Caco-2 (cell line): Measurements from ENCODE around the gene LDLRAD4. TPM values are rescaled to one million over a fixed set of nuclear protein-coding genes. Genes with fewer than 3 reads are reported as not detected.

ENCODE experiments used
- BruUV-seq: library from RNA; stranded (reverse); fragments of 400-500 nt; replicated peaks from 2 replicates; lab custom pipeline; 2021; lab: Mats Ljungman, UMichigan
- CTCF ChIA-PET: fragments of 300-600 bp; sonication (Branson Sonifier 250); formaldehyde crosslinking; loops from one replicate; lab custom pipeline; 2022; ENCODE audit warnings: antibody characterized with exemption; lab: Charles Lee
- POLR2A ChIA-PET: fragments of 300-600 bp; sonication (Branson Sonifier 250); formaldehyde crosslinking; loops from one replicate; lab custom pipeline; 2022; ENCODE audit warnings: antibody characterized with exemption; lab: Charles Lee
- DNase-seq, 2 experiments: peaks; one replicate each; pipeline versions ENCODE4 v3.0.0 to v3.0.0-alpha.2; 2020 to 2022
- H3K27me3 ChIP-seq: replicated peaks from 2 replicates; pipeline ENCODE4 v1.6.0; 2011; ENCODE audit warnings: low read length; ENCODE audit not compliant: control insufficient read depth, insufficient read depth
- H3K36me3 ChIP-seq: 2 replicates; pipeline ENCODE4 v1.5.1; 2011; ENCODE audit warnings: low read length; ENCODE audit not compliant: control insufficient read depth, insufficient read depth
- H3K4me1 ChIP-seq: fragments of 250-450 bp; sonication (Bioruptor Pico); 2 replicates; pipeline ENCODE4 v1.5.1; 2020; ENCODE audit warnings: mild to moderate bottlenecking
- H3K4me3 ChIP-seq: 2 replicates; pipeline ENCODE4 v1.5.1; 2011; ENCODE audit warnings: low read depth, mild to moderate bottlenecking, control low read depth, low read length
- H3K9me3 ChIP-seq: fragments of 250-450 bp; sonication (Bioruptor Pico); 2 replicates; pipeline ENCODE4 v1.5.1; 2020; ENCODE audit warnings: mild to moderate bottlenecking, moderate library complexity
- H3K27ac Mint-ChIP-seq: one replicate; pipeline ENCODE4 v1.8.0; 2022; ENCODE audit warnings: mixed read lengths; ENCODE audit not compliant: unreplicated experiment
- H3K27me3 Mint-ChIP-seq: one replicate; pipeline ENCODE4 v1.8.0; 2022; ENCODE audit warnings: mixed read lengths; ENCODE audit not compliant: insufficient read depth, unreplicated experiment
- H3K36me3 Mint-ChIP-seq: one replicate; pipeline ENCODE4 v1.8.0; 2022; ENCODE audit warnings: mild to moderate bottlenecking, mixed read lengths; ENCODE audit not compliant: insufficient read depth, unreplicated experiment
- H3K4me1 Mint-ChIP-seq: one replicate; pipeline ENCODE4 v1.8.0; 2022; ENCODE audit warnings: low read depth, mixed read lengths; ENCODE audit not compliant: unreplicated experiment
- H3K4me3 Mint-ChIP-seq: one replicate; pipeline ENCODE4 v1.8.0; 2022; ENCODE audit warnings: mild to moderate bottlenecking, moderate library complexity, mixed read lengths; ENCODE audit not compliant: unreplicated experiment
- H3K9me3 Mint-ChIP-seq: one replicate; pipeline ENCODE4 v1.8.0; 2022; ENCODE audit warnings: mixed read lengths; ENCODE audit not compliant: unreplicated experiment
- CTCF ChIP-seq, 2 experiments: fragments of 200-600 bp in 1 of 2; IDR thresholded peaks; 1 replicate in 1 of 2; 2 replicates in 1 of 2; pipeline versions ENCODE4 v1.5.1 to v1.8.0; 2011 to 2022; ENCODE audit warnings: antibody characterized with exemption in 1 of 2, control low read depth in 1 of 2, inconsistent platforms in 1 of 2, low read depth in 1 of 2, low read length in 1 of 2, mild to moderate bottlenecking in 1 of 2, moderate library complexity in 1 of 2; ENCODE audit not compliant: insufficient read depth in 1 of 2, severe bottlenecking in 1 of 2, unreplicated experiment in 1 of 2
- intact Hi-C: fragments of 100-400 bp; cut with micrococcal nuclease; formaldehyde crosslinking; loops from one replicate; pipeline ENCODE4 v1.10.0; 2022; ENCODE audit not compliant: unreplicated experiment
- total RNA-seq: library from RNA; stranded (reverse); gene quantifications from 2 replicates; pipeline ENCODE4 v1.2.3, GENCODE V29; 2022

The LDLRAD4 gene
- total RNA-seq, 1 experiment from 2014 or later, result 1.2 TPM

DNA sequence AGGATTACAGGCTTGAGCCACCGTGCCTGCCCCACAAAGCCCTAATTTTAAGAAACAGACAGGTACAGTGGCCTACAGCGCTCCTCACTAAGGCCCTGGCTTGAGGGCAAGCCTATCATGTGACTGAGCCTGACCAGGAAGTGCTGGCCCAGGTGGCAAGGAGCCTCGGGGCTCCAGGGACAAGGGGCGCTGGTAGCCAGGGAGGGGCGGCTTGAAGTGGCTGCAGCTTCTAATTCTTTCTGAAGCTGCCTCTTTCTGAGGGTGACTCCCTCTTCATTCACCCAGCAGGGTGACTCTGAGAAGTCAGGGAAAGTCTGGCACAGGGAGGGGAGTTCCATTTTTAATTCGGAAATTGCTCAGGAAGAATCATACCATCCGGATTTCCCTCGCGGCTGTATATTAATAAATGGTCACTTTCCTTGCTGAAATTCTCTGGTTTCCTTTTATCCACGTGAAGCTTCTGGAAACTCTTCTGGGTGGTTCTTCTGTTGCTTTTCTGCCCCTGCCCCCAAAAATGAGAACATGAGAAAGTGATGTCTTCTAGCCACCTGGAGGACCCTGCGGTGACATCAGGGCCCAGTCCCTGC, 392.1 kb downstream of the LDLRAD4 start:
- H3K27me3 ChIP-seq, result no peaks in the 10 kb centered on the region
- CTCF ChIA-PET, result no interaction called here
- H3K9me3 ChIP-seq, result no peaks in the 10 kb centered on the region
- no peak for DNase-seq
- H3K36me3 ChIP-seq, result no peaks in the 10 kb centered on the region
- Mint-ChIP-seq H3K4me1 (no peaks in the 10 kb centered on the region), H3K36me3 (no peaks in the 10 kb centered on the region), H3K27me3 (peaks cover 10% of the 10 kb centered on the region), H3K4me3 (no peak overlapping the region), H3K9me3 (no peaks in the 10 kb centered on the region), H3K27ac (no peak overlapping the region)
- H3K4me1 ChIP-seq, result no peaks in the 10 kb centered on the region
- POLR2A ChIA-PET, result no interaction called here
- TF ChIP-seq CTCF (IDR thresholded peaks at IDR 0.05; ENCODE audit: insufficient read depth in 1 of 2, low read depth in 1 of 2, low read length in 1 of 2, severe bottlenecking in 1 of 2, unreplicated experiment in 1 of 2), result no peak
- BruUV-seq, result no TSS peak
- no peak overlapping the region for H3K4me3 ChIP-seq
- intact Hi-C loops, result no loop called here

DNA sequence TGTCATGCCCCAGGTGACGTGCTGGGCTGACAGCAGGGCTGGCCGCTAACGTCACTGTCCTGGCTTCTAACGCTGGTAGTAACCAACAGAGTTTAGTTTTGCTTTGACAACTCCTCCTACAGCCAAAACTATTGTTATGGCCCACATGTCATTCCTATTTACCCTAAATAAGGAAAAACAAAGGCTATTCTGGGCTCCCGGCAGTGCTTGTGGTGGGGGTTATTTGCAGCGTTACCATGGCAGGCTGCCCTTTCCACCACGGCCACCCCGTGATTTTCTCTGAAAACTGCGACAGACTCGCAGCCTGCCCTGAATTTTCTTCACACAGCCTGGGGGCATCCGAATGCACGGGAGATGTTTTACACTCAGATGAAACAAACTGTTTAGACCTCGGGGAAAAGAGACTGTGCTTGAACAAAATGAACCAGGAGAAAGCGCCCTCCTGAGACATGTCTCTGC, 392.6 kb downstream of the LDLRAD4 start:
- Histone ChIP-seq H3K9me3 (no peaks in the 10 kb centered on the region), H3K27me3 (no peaks in the 10 kb centered on the region), H3K4me1 (no peaks in the 10 kb centered on the region), H3K36me3 (no peaks in the 10 kb centered on the region), H3K4me3 (no peak overlapping the region)
- Mint-ChIP-seq H3K4me3 (no peak overlapping the region), H3K4me1 (no peaks in the 10 kb centered on the region), H3K27ac (no peak overlapping the region), H3K36me3 (no peaks in the 10 kb centered on the region), H3K9me3 (no peaks in the 10 kb centered on the region), H3K27me3 (peaks cover 10% of the 10 kb centered on the region)
- CTCF ChIA-PET, result no interaction called here
- DNase-seq, result no peak
- TF ChIP-seq CTCF (IDR thresholded peaks at IDR 0.05; ENCODE audit: insufficient read depth in 1 of 2, low read depth in 1 of 2, low read length in 1 of 2, severe bottlenecking in 1 of 2, unreplicated experiment in 1 of 2), result no peak
- no TSS peak for BruUV-seq
- intact Hi-C loops, result no loop called here
- POLR2A ChIA-PET, result no interaction called here

DNA sequence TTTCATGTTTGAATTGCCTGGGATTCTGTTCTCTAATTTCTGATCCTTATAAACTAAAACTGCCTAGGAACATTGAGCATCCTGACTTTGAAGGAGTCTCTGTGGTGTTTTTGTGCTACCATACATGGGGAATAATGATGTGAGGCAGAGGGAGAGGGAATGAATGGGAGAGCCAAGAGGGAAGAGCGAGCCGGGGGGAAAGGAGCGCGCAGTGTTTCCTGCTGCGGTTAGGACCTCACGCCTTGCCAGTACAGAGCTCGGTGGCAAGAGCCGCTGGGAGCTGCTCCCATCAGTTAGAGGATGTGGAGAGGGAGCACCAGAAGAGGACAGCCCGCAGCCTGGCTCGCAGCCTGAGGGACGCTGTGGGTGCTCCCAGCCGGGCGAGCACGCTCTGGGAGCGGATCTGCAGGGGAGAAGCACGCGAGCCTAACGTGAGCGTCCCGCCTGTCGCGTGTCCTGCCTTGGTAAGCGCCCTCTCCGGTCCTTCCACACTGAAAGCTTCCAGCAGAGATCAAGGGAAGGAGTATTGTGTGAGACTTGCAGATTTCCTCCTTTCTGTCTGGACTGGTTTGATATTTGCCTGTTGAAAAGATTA, 393.1 kb downstream of the LDLRAD4 start:
- POLR2A ChIA-PET, result no interaction called here
- intact Hi-C loops, result no loop called here
- Mint-ChIP-seq H3K27ac (no peak overlapping the region), H3K4me1 (no peaks in the 10 kb centered on the region), H3K36me3 (no peaks in the 10 kb centered on the region), H3K27me3 (peaks cover 10% of the 10 kb centered on the region), H3K9me3 (no peaks in the 10 kb centered on the region), H3K4me3 (no peak overlapping the region)
- no TSS peak for BruUV-seq
- no peaks in the 10 kb centered on the region for H3K27me3 ChIP-seq
- no peaks in the 10 kb centered on the region for H3K36me3 ChIP-seq
- H3K9me3 ChIP-seq, result no peaks in the 10 kb centered on the region
- TF ChIP-seq CTCF (IDR thresholded peaks at IDR 0.05; ENCODE audit: insufficient read depth in 1 of 2, low read depth in 1 of 2, low read length in 1 of 2, severe bottlenecking in 1 of 2, unreplicated experiment in 1 of 2), result no peak
- CTCF ChIA-PET, result no interaction called here
- H3K4me3 ChIP-seq, result no peak overlapping the region
- no peak for DNase-seq
- H3K4me1 ChIP-seq, result no peaks in the 10 kb centered on the region
